Bone marrow (tissue), 2 donors: ENCODE results near the gene M1AP.
"Not testable (repeated sequence)": the region's sequence is repeated elsewhere in the genome, so short reads cannot be mapped to it uniquely, and the experiment has no call there.

Experiments used
- DNase-seq, 2 donors: peaks; one replicate each; lab custom pipeline; 2025; lab: John Stamatoyannopoulos, UW

Gene M1AP

DNA sequence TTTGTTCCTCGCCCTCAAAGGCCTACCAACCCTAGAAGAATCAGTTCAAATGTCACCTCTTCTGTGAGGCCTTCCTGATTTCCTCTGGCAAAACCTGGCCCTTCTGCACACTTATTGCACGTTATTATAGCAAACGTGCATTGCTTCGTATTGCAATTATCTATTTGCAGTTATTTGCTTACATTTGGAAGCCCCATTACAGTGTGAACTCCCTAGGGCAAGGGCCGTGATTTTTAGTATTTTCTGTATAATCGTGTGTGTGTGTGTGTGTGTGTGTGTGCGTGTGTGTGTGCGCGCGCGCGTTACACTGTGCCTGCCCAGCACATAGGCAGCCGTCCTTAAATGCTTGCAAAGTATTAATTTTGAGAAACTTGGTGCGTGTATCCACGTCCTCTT lies 5.5 kb upstream of the M1AP start:
- no peak for DNase-seq

DNA sequence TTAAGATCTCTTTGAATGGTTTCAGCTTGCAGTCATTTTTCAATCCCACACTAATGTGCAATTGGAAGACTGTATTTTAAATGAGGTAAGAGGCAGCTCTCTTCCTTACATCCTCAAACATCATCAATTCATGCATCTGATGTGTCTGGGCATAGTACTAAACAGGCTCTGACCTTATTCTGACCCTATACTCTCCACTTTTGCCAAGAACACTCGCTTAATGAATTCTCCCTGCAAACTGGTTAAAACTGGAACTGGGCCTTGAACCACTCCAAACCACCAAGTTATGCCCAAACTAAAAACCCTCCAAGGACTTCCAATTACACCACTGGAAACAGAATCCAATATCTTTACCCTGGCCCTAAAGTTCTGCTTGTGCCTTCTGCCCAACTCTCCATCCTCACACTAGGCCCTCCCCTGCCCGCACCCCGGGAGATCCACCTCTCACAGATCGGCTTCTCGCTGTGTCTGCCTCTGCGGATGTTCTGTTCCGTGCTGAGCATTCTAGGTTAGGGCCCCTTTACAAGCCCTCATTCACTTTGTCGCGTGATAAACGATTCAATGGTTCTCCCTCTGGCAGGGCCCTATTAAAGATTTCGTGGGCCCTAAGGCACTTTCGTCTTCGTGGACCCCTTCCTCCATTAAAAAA lies 1.2 kb downstream of the M1AP start:
- DNase-seq, result no peak

DNA sequence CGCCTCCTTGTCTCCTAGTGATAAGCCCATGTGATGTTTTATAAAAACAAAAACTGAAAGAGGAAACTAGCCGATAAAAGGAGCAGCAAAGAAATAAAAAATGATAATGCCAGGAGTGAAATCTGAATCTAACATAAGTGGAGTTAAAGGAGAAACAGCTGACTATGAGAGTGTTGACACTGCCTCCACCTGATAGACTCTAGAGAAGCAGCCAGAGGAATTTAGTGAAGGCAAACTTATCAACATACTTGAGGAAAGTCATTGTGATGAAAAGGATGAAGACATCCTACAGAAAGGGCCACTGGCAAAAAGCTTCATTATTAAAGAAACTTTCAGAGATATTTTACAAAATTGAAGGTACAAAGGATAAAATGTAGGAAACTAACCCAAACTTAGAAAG lies 1.9 kb downstream of the M1AP start:
- DNase-seq, result no peak

DNA sequence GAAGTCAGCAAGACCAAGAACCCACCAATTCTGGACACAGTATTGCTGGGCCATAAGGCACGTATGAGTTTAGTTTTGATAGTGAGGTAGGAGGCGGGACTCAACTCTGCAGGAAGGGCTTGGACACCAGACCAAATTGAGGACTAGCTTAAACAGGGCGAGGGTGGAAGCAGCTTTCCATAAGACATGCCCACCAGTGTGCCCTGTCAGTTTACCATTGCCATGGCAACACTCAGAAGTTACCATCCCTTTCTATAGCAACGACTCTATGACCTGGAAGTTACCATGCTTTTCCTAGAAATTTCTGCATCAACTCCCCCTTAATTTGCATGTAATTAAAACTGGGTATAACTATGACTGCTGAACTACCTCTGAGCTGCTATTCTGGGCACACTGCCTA lies 2.8 kb downstream of the M1AP start:
- DNase-seq, result no peak

DNA sequence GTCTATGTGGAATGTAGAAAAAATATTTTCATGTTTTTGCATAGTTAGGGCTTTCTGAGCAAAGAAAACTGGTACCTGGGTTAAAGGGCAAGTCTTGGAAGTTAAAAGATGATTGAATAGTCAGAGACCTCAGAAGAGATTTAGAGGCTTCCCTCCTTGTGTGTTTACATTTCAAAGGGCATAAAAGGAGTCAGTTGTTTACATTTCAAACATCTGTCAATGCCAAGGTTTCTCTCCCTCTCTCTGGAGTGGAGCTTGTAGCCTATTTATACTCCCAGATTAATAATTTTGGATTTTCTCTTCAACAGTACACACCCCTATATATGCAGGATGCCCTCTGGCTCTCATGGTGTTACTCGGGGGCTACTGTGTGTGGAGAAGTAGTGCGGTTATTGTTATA lies 8.6 kb downstream of the M1AP start:
- no peak for DNase-seq

DNA sequence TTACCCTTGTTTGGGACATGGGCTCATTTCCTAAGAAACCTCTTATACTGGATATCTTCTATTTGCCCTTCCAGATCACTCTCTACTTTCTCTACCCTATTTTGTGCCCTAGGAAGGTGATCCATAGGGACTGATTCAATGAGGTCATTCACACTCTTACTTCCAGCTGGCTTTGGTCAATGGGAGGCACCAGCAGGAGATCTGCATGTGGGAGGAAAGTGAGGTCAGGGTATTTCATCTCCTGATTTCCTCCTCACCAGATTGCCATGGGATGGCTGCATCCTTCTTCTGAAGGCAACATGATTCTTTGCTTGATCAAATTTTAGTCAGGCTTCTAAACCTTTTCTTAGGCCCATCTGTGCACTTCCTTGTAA lies 15.2 kb downstream of the M1AP start:
- DNase-seq, result no peak

DNA sequence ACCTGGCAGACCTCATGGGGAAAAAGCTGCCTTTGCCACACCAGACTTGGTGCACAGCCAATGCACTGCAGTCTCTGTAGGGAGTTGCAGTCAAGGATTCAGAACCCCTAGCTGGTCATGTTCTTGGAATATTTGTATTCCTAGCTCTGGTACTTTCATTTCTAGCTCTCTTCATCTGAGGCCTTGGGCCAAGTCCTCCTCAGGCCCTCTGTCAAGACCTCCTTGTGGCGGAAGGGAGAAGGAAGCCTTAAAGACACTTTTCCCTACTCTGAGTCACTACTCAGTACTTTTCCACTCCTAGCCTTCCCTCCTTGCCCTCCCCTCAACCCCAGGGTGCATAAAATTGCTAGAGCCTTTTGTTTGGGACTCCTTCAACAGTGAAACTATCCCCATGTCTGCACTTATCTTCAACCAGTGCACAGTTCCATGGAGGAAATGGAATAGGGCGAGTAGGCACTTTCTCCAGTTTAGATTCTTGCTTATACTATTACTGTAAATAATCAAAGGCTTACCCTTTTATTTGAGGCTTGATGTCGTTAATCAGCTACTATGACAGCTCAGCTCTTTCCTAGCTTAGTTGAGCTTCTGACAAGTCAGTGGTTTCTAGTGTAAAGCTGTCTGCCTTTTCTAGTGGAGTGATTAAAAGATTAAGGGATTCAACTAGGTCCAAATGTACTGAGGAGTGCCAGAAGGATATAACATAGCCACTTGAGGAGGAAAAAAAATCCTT lies 15.8 kb downstream of the M1AP start:
- no peak for DNase-seq

DNA sequence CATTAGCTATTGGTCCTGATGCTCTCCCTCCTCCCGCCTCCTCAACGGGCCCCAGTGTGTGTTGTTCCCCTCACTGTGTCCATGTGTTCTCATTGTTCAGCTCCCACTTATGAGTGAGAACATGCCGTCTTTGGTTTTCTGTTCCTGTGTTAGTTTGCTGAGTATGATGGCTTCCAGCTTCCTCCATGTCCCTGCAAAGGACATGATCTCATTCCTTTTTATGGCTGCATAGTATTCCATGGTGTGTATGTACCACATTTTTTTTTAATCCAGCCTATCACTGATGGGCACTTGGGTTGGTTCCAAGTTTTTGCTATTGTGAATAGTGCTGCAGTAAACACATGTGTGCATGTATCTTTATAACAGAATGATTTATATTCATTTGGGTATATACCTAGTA lies 17.7 kb downstream of the M1AP start:
- not testable (repeated sequence) for DNase-seq

DNA sequence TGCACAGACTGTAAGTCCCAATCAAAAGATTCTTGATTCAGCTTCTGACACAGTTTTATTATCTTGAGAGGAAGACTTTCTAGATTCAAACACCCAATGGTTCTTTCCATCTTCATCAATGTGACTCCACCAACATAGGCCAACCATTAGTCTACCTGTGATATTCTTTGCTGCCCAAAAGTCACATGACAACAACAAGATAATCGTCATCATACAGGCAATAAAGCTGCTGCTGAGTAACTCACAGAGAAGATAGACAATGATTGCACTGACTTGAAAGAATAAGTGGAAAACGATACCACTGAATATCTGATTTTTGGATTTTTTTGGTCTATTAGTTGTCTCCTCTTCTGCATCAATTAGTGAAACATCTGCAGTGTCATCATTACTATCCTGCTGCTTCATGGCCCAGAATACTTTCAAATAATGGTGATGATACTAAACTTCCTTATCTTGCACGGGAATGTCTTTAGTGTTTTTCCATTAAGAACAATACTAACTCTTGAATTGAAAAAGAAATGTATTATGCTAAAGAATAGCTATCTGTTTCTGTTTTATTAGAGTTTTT lies 19.5 kb downstream of the M1AP start:
- DNase-seq, result no peak

DNA sequence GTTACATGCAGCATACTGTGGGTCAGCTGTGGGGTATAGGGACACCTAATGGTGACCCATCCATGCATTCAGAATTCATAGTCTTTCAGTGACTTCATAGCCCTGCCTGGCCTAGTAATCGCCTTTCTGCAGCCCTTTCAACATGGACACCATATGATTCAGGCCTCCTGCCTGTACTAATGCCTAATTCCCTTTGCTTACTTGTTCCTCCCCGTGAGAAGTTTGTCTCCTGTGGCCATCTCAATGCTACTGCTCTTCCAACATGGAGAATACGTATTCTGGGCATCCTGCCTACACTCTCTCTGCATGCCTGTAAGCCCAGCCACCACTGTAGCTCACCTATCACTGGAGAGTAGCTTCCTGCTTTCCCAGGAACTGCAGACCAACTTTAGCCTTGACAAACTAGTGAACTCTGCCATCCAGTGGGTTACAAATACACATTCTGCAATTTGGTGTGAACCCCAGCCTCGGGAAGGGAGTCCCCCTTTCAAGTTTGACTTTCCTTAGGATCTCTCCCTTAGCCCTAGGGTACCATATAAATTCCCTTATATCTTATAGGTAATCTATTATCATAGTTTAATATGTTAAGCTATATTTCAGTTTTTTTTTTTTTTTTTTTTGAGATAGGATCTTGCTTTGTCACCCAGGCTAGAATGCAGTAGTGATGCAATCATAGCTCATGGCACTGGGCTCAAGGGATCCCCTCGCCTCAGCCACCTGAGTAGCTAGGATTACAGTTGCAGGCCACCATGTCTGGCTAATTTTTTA lies 22.3 kb downstream of the M1AP start:
- no peak for DNase-seq

DNA sequence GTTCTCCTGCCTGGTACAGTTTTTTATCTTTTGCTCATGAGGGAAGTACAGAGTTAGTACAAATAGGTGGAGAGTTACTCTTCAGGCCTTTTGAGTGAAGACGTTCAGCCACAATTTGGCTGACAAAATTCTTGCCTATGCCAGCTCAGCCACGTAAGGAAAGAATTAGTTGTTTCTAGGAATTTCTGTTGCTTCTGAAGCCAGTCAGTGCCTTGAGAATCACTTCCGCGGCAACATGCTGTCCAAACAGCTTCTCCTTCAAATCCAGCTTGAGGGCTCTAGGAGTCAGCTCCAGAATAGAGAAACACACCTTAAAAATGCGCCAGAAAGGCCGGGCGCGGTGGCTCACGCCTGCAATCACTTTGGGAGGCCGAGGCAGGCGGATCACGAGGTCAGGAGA lies 27.5 kb downstream of the M1AP start:
- no peak for DNase-seq

DNA sequence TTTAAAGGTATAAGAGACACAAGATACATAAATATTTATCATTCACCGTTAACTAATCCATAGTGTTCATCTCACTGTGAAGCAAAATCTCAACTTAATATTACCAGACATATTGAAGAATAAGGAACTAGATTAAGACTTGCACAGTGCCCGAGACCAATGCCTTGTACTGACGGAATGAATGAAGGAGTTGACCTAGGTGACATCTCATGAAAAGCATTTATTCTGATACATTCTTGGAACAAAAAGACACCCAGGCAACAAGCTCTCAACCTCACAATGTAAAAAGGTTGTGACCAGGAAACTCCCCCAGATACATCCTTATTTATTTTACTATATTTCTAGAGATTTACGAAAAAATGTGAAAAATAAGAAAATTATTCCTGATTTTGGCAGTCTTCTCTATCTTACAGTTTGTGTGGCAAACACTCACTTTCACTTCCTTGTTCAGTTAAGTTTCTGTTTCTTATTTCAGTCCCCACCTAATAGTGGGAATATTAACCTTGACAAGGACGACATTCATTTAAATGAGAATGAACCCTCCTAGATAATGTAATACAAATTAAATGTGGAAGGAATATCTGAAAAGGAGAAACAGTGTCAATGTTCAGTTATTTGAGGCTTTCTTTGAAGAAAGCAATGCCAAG lies 28.4 kb downstream of the M1AP start:
- DNase-seq, result no peak

DNA sequence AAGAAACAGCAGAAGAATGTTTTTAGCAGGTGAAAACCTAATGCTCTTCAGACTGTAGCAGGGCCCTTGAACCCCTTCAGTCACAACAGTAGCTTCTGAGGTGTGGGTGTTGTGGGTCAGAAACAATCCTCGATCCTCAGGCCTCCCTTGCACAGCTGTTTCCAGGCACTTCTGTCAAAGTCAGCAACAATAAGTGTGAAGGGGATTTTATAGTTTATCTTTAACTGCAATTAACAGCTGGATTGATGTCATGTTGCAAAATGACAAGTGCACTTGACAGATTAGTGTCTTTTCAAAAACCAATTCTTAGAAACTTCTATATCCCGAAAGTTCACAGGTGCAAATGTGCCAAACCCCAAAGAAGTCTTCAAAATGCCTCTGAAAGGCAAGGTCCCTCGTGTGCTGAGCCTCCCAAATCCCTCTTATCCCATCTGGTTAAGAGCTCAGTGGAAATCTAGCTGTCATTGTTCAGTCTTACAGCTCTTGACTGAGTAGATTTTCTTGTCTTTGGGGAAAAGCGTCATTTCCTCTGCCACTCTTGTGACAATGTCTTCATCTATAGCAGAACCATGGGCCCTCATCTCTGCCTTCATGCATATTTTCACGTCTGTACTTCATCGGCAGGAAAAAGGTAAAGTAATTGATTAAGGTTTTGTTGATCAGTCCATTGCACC lies 29.6 kb downstream of the M1AP start:
- no peak for DNase-seq

DNA sequence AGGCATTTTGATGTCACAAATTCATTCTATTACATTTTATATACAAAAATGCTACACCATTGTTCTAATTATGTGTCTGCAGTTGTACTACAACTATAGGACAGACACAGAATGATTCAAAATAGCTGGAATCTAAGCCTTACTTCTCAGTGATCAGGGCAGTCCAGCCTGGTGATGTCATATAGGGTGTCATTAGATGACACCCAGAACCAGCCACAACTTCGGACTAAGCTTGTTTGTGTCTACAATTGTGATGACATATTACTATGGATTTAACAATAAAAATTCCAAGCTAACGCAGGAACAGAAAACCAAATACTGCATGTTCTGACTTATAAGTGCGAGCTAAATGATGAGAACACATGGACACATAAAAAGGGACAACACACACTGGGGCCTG lies 31.0 kb downstream of the M1AP start:
- DNase-seq, result no peak

DNA sequence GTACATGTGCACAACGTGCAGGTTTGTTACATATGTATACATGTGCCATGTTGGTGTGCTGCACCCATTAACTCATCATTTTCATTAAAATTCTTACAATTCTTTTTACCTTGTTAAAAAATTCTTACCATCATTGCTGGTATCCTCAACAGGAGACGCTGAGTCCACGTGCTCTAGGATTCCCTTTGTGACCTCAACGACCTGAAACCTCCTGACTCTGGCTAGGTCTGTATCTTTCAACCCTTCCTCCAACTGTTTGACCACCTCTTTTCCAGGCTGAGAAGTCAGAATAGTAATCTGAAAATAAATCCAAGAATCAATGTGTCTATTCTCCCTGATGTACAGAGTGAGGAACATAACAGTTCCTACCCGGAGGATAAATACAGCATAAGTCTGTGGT lies 41.2 kb downstream of the M1AP start:
- DNase-seq, result no peak

DNA sequence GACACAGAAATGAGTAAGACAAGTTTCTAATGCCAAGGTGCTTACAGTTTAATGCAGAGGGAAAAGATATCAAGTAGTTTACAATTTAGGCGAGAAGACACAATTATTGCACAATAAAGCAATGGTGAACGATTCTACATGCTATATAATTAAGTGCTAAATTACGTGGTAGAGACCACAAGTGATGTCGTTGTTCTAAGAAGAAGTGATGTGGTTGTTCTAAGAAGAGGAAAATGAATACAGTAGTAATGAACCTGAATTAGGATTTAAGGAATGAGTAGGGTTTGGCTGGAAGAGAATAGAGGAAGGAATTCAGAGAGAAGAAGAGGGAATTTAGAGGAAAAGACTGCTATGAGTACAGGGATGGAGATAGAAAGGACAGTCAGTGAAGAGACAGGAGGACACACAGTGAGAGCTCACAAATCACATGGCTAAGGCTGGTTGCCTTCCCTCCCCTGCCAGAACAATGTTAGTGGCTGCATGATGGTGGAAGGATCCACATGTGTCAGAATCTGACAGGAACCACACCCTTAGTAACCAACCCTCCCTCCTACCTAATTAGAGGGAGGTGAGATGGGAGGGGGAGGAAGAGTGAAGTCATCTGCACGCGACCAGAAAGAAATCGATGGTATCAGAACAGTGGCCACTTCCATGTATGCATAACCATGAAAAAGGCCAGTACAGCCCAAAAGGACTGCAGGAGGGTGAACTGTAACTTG lies 44.7 kb downstream of the M1AP start:
- DNase-seq, result no peak

DNA sequence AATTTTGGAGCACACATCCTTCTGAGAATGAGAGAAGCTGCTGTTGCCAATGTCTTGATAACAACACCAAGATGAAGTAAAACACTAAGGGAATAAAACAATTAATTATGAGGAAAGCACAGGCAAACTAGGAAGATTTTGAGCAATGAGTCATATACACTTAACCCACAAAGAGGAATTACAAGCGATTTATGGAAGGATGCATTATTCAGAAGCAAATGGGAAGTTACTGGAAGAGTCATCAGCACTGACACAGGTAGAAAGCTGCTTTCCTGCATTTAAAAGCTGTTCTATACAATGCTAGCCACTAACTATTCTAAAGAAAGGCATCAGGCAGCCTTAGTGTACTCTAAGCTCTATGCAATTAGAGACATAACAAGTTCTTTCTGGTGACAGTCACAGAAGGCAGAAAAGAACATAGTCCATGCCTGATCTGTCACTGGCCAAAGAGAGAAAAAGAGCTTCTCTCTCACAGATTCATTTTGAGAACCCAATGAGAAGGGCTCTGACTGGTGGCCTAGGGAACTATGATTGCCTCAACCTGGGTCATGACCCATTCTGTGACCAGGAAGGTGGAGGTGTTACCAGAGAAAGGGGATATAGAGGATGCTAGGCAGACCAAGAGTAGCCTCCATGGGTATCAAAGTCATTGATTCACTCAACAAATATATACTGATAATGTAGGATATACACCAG lies 45.4 kb downstream of the M1AP start:
- no peak for DNase-seq

DNA sequence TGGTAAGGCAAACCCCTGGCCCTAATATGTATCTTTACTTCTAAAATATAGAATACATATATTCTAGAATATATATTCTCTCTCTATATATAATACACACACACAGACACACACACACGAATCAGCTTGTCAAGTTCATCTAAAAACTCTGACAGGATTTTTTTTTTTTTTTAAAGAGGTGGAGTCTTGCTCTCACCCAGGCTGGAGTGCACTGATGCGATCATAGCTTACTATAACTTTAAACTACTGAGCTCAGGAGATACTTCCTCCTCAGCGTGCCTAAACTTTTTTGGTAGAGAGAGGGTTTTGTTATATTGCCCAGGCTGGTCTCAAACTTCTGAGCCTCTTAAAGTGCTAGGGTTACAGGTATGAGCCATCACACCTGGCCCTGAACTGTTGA lies 48.5 kb downstream of the M1AP start:
- no peak for DNase-seq

DNA sequence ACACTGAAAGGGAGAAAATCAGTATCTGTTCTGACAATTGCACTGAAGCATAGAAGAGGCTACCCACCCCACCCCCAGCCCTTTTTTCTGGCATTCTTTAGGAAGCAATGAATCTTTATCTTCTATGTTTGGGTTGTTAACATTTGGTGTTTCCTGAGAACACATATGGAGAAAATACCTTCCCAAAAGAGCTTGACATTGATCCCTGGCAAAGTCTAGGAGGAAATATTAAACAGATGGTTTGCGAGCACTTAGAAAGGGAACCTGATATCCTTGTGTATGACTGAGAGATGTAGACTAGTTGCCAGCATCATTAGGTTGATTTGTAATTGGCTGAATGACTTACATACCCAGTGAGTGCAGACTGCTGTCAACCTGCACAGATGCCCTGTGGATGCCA lies 50.7 kb downstream of the M1AP start:
- no peak for DNase-seq

DNA sequence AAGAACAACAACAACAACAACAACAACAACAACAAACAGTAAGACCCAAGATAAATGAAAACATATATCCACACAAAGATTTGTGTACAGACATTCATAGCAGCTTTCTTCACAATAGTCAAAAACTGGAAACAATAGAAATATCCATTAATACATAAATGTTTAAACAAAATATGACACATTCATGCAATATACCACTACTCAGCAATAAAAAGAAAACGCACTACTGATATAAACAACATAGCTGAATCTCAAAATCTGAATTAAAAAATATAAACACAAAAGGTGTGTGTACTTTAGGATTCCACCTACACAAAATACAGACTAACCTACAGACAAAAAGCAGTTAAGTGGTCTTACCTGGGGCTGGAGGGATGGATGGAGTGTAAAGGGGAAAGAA lies 51.5 kb downstream of the M1AP start:
- no peak for DNase-seq
